HEK293 (cell line): ENCODE data around the gene AGMO.

Experiments used
- KLF1 ChIP-seq: fragments of 450-650 bp; formaldehyde crosslinking; IDR thresholded peaks from 2 replicates; pipeline ENCODE4 v1.5.1; 2016; ENCODE audit warnings: missing biosample characterization, missing genetic modification characterization
- ZFHX2 ChIP-seq: fragments of 450-650 bp; formaldehyde crosslinking; conservative IDR thresholded peaks from 2 replicates; pipeline ENCODE4 v1.5.1; 2016; ENCODE audit warnings: missing biosample characterization, missing genetic modification characterization
- ZFP41 ChIP-seq: fragments of 450-650 bp; formaldehyde crosslinking; IDR thresholded peaks from 2 replicates; pipeline ENCODE4 v1.5.1; 2016; ENCODE audit warnings: missing biosample characterization, missing genetic modification characterization, borderline replicate concordance
- ZNF133 ChIP-seq: fragments of 450-650 bp; formaldehyde crosslinking; IDR thresholded peaks from 2 replicates; pipeline ENCODE4 v1.5.1; 2016; ENCODE audit warnings: missing biosample characterization, missing genetic modification characterization
- ZNF146 ChIP-seq: fragments of 450-650 bp; formaldehyde crosslinking; IDR thresholded peaks from 2 replicates; pipeline ENCODE4 v1.5.1; 2016; ENCODE audit warnings: missing biosample characterization, missing genetic modification characterization
- ZNF350 ChIP-seq: fragments of 450-650 bp; formaldehyde crosslinking; IDR thresholded peaks from 2 replicates; pipeline ENCODE4 v1.5.0; 2017; ENCODE audit warnings: missing biosample characterization, mild to moderate bottlenecking, missing genetic modification characterization
- ZNF510 ChIP-seq: fragments of 450-650 bp; formaldehyde crosslinking; IDR thresholded peaks from 2 replicates; pipeline ENCODE4 v1.5.1; 2018; ENCODE audit warnings: mild to moderate bottlenecking, missing genetic modification characterization, missing biosample characterization; ENCODE audit not compliant: insufficient replicate concordance
- TF ChIP-seq, protein P1 (sequence below): IDR thresholded peaks from 2 replicates; pipeline ENCODE4 v1.6.1; 2011; ENCODE audit warnings: mild to moderate bottlenecking, low read depth, low read length, borderline replicate concordance
- TF ChIP-seq, protein P2 (sequence below): fragments of 450-650 bp; formaldehyde crosslinking; IDR thresholded peaks from 2 replicates; pipeline ENCODE4 v1.5.1; 2016; ENCODE audit warnings: missing biosample characterization, missing genetic modification characterization
- TF ChIP-seq, protein P3 (sequence below): fragments of 450-650 bp; formaldehyde crosslinking; IDR thresholded peaks from 2 replicates; pipeline ENCODE4 v1.5.1; 2016; ENCODE audit warnings: missing biosample characterization, missing genetic modification characterization

DNA sequence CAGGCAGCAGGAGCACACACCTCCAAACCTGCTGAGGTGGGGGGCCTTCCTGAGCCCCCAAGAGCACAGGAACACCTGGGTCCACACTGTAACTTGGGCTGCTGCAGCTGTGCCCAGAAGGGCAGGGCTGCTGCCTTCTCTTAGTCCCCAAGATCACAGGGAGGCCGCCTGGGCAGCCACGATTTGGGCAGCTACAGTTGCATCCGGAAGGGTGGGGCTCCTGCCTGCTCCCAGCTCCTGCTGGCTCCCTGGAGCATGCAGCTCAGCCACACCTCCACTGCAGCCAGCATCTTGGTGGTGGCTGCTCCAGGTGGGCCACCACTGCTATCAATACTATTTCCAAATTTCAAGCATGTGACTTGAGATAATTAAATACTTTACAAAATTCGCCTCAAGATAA, 38.5 kb upstream of the AGMO start:
- TF ChIP-seq, protein P1, sequence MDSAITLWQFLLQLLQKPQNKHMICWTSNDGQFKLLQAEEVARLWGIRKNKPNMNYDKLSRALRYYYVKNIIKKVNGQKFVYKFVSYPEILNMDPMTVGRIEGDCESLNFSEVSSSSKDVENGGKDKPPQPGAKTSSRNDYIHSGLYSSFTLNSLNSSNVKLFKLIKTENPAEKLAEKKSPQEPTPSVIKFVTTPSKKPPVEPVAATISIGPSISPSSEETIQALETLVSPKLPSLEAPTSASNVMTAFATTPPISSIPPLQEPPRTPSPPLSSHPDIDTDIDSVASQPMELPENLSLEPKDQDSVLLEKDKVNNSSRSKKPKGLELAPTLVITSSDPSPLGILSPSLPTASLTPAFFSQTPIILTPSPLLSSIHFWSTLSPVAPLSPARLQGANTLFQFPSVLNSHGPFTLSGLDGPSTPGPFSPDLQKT, result no peak
- TF ChIP-seq, protein P2, sequence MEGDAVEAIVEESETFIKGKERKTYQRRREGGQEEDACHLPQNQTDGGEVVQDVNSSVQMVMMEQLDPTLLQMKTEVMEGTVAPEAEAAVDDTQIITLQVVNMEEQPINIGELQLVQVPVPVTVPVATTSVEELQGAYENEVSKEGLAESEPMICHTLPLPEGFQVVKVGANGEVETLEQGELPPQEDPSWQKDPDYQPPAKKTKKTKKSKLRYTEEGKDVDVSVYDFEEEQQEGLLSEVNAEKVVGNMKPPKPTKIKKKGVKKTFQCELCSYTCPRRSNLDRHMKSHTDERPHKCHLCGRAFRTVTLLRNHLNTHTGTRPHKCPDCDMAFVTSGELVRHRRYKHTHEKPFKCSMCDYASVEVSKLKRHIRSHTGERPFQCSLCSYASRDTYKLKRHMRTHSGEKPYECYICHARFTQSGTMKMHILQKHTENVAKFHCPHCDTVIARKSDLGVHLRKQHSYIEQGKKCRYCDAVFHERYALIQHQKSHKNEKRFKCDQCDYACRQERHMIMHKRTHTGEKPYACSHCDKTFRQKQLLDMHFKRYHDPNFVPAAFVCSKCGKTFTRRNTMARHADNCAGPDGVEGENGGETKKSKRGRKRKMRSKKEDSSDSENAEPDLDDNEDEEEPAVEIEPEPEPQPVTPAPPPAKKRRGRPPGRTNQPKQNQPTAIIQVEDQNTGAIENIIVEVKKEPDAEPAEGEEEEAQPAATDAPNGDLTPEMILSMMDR (tag by site-specific recombination), result no peak
- TF ChIP-seq ZFP41 (tag by site-specific recombination), result no peak
- TF ChIP-seq ZNF510 (tag by site-specific recombination), result no peak
- no peak for TF ChIP-seq ZFHX2 (tag by site-specific recombination)
- no peak for TF ChIP-seq KLF1 (tag by site-specific recombination)
- TF ChIP-seq ZNF146, result no peak
- no peak for TF ChIP-seq ZNF133
- TF ChIP-seq ZNF350 (tag by site-specific recombination), result no peak
- TF ChIP-seq, protein P3, sequence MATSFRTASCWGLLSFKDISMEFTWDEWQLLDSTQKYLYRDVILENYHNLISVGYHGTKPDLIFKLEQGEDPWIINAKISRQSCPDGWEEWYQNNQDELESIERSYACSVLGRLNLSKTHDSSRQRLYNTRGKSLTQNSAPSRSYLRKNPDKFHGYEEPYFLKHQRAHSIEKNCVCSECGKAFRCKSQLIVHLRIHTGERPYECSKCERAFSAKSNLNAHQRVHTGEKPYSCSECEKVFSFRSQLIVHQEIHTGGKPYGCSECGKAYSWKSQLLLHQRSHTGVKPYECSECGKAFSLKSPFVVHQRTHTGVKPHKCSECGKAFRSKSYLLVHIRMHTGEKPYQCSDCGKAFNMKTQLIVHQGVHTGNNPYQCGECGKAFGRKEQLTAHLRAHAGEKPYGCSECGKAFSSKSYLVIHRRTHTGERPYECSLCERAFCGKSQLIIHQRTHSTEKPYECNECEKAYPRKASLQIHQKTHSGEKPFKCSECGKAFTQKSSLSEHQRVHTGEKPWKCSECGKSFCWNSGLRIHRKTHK (tag by site-specific recombination), result no peak
